Right renal cortex interstitium (tissue), 3 donors: Measurements from ENCODE around the gene PAK4. TPM values are rescaled to one million over a fixed set of nuclear protein-coding genes. Genes with fewer than 3 reads are reported as not detected.

Source experiments
- DNase-seq, 3 donors: peaks; one replicate each; pipeline ENCODE4 v3.0.0-alpha.2; 2013; ENCODE audit warnings: low read depth in 3 of 3, low spot score in 2 of 3
- polyA plus RNA-seq, 3 donors: library from polyadenylated mRNA; unstranded; fragments of 120-200 nt; gene quantifications; one replicate each; pipeline ENCODE4 v1.2.1, GENCODE V29; 2013; ENCODE audit not compliant: insufficient read length in 3 of 3

Gene PAK4
- polyA plus RNA-seq, 3 donors, result 40.0 to 50.1 (median 45.4) TPM

GRCh38 chr19:39145180-39145953 lies 19.8 kb downstream of the PAK4 start:
- DNase-seq, result no peak

- DNase-seq, result no peak
Observed at GRCh38 chr19:39146091-39146490, 20.5 kb downstream of the PAK4 start.

- no peak for DNase-seq
Observed at GRCh38 chr19:39146686-39147450, 21.3 kb downstream of the PAK4 start.

- DNase-seq, result no peak
Observed at GRCh38 chr19:39147480-39147879, 21.9 kb downstream of the PAK4 start.

GRCh38 chr19:39148939-39149529 lies 23.4 kb downstream of the PAK4 start:
- DNase-seq, result no peak

- no peak for DNase-seq
Observed at GRCh38 chr19:39150235-39150634, 24.6 kb downstream of the PAK4 start.

- DNase-seq, result no peak
Observed at GRCh38 chr19:39150807-39151600, 25.4 kb downstream of the PAK4 start.

GRCh38 chr19:39152066-39152465 lies 26.5 kb downstream of the PAK4 start:
- no peak for DNase-seq

- DNase-seq, result no peak
Observed at GRCh38 chr19:39154100-39154628, 28.6 kb downstream of the PAK4 start.

- DNase-seq, result no peak
Observed at GRCh38 chr19:39154629-39155100, 29.1 kb downstream of the PAK4 start.

GRCh38 chr19:39155114-39155700 lies 29.6 kb downstream of the PAK4 start:
- no peak for DNase-seq

- DNase-seq, result no peak
Observed at GRCh38 chr19:39155741-39156140, 30.2 kb downstream of the PAK4 start.

- DNase-seq, result no peak
Observed at GRCh38 chr19:39156326-39157230, 31.0 kb downstream of the PAK4 start.

GRCh38 chr19:39157275-39157996 lies 31.9 kb downstream of the PAK4 start:
- no peak for DNase-seq

GRCh38 chr19:39157997-39158389 lies 32.4 kb downstream of the PAK4 start:
- DNase-seq, result no peak

- DNase-seq, result no peak
Observed at GRCh38 chr19:39158646-39159260, 33.2 kb downstream of the PAK4 start.

GRCh38 chr19:39160523-39160861 lies 34.9 kb downstream of the PAK4 start:
- DNase-seq, result no peak
